OCI-LY1 (cell line): ENCODE data around the gene ZBBX.

Experiments used
- EZH2 ChIP-seq: fragments of 200-600 bp; sonication (generic), shearing (Covaris generic); IDR thresholded peaks from 2 replicates; pipeline ENCODE4 v1.8.0; 2017; ENCODE audit warnings: borderline replicate concordance, mixed run types, mild to moderate bottlenecking, antibody characterized with exemption, low read length, moderate library complexity, mixed read lengths
- TF ChIP-seq, protein P1 (sequence below): fragments of 200-600 bp; sonication (generic), shearing (Covaris generic); IDR thresholded peaks from 2 replicates; pipeline ENCODE4 v1.5.1; 2017; ENCODE audit warnings: mild to moderate bottlenecking, antibody characterized with exemption, low read length, moderate library complexity, mixed read lengths

DNA sequence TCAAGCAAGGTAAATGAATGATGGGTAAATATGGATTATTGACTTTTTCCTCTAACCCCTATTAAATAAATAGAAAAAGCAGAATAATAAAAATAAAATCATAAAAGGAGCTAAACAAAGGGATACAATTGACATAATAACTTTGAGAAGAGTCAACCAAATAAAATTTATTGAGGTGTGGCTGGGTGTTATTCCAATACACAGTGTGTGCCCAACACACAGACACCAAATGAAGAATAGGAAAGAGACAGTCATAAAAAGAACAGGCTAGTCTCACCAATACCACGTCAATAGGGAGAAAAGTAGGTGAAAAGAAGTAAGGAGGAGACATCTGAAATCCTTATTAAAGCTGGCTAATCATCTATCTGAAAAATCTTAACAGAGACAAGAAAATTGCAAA is 127.1 kb downstream of the ZBBX start:
- TF ChIP-seq, protein P1, sequence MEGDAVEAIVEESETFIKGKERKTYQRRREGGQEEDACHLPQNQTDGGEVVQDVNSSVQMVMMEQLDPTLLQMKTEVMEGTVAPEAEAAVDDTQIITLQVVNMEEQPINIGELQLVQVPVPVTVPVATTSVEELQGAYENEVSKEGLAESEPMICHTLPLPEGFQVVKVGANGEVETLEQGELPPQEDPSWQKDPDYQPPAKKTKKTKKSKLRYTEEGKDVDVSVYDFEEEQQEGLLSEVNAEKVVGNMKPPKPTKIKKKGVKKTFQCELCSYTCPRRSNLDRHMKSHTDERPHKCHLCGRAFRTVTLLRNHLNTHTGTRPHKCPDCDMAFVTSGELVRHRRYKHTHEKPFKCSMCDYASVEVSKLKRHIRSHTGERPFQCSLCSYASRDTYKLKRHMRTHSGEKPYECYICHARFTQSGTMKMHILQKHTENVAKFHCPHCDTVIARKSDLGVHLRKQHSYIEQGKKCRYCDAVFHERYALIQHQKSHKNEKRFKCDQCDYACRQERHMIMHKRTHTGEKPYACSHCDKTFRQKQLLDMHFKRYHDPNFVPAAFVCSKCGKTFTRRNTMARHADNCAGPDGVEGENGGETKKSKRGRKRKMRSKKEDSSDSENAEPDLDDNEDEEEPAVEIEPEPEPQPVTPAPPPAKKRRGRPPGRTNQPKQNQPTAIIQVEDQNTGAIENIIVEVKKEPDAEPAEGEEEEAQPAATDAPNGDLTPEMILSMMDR, result no peak
- TF ChIP-seq EZH2, result no peak
